Measurements from ENCODE around the gene FRA10AC1. TPM values are rescaled to one million over a fixed set of nuclear protein-coding genes. Genes with fewer than 3 reads are reported as not detected.
A peak's percentile ranks its signal among the peaks of the same experiment; 100 is the strongest.

Gene FRA10AC1
- total and polyA plus RNA-seq, 2 of the 13 experiments (the other 11 are each of a cell fraction or from before 2014, with no cell fraction given) = 5.3 to 7.4 TPM

DNA sequence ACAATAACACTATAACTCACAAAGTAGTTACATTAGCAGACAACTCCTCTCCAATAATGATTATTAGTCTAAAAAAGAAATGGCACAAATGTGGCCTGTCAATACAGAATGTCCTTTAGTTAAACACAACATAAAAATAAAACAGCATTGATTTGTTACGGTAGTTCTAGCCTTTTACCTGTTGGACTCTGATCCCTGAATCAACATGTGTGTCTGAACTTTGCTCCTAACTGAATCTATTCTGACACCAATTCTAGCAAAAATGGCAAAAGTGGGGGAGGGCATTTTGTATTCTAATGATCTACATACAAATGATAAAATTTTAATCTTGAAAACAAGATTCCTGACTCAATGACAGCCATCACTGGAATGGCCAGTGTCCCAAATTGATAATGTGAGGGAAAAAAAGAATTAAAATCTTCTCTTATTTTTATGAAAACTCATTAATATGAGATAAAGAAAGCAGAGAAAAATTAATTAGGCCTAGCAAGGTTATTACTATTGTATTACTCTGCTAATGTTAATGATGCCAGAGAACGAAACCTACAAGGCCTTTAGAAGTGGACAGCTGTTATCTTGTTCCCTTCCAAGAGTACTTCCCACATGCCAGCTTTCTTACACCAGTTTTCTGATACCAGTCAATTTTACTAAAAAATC lies 30.2 kb downstream of the FRA10AC1 start (continued):
- TF ChIP-seq SOX5 (CRISPR knock-in tag; IDR thresholded peaks at IDR 0.05; ENCODE audit: borderline replicate concordance) = peak; percentile 64; the same call in 1 of the 2 replicates
- TF ChIP-seq NCOA2 (CRISPR knock-in tag; IDR thresholded peaks at IDR 0.05) = peak; percentile 71
- no peak for TF ChIP-seq ZC3H13 (CRISPR knock-in tag; IDR thresholded peaks at IDR 0.05)
- TF ChIP-seq RFXAP (CRISPR knock-in tag; IDR thresholded peaks at IDR 0.05; ENCODE audit: borderline replicate concordance) = no peak
- TF ChIP-seq RFX1 (IDR thresholded peaks at IDR 0.05) = no peak
- no peak for TF ChIP-seq ERF (CRISPR knock-in tag; IDR thresholded peaks at IDR 0.05)
- no peak for TF ChIP-seq ZNF296 (CRISPR knock-in tag; conservative IDR thresholded peaks at IDR 0.05)
- TF ChIP-seq CAMTA2 (CRISPR knock-in tag; IDR thresholded peaks at IDR 0.05; ENCODE audit: borderline replicate concordance) = no peak
- TF ChIP-seq FOXA1 (IDR thresholded peaks at IDR 0.05) = no peak
- peak; percentile 66 for TF ChIP-seq FOXA1 (CRISPR knock-in tag; IDR thresholded peaks at IDR 0.05)
- TF ChIP-seq GABPA (IDR thresholded peaks at IDR 0.05; ENCODE audit: low read depth, low read length) = no peak
- TF ChIP-seq GABPA (CRISPR knock-in tag; IDR thresholded peaks at IDR 0.05; ENCODE audit: low read depth) = no peak
- no peak for TF ChIP-seq ZFP1 (CRISPR knock-in tag; IDR thresholded peaks at IDR 0.05)
- TF ChIP-seq, protein P1, sequence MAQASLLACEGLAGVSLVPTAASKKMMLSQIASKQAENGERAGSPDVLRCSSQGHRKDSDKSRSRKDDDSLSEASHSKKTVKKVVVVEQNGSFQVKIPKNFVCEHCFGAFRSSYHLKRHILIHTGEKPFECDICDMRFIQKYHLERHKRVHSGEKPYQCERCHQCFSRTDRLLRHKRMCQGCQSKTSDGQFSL (CRISPR knock-in tag; IDR thresholded peaks at IDR 0.05) = no peak
- no peak for TF ChIP-seq TBX2 (CRISPR knock-in tag; IDR thresholded peaks at IDR 0.05; ENCODE audit: borderline replicate concordance)
- TF ChIP-seq ZNF256 (CRISPR knock-in tag; conservative IDR thresholded peaks at IDR 0.05) = no peak
- TF ChIP-seq ZNF563 (CRISPR knock-in tag; IDR thresholded peaks at IDR 0.05) = no peak
- no peak for TF ChIP-seq FOSL2 (CRISPR knock-in tag; IDR thresholded peaks at IDR 0.05)
- TF ChIP-seq, protein P2, sequence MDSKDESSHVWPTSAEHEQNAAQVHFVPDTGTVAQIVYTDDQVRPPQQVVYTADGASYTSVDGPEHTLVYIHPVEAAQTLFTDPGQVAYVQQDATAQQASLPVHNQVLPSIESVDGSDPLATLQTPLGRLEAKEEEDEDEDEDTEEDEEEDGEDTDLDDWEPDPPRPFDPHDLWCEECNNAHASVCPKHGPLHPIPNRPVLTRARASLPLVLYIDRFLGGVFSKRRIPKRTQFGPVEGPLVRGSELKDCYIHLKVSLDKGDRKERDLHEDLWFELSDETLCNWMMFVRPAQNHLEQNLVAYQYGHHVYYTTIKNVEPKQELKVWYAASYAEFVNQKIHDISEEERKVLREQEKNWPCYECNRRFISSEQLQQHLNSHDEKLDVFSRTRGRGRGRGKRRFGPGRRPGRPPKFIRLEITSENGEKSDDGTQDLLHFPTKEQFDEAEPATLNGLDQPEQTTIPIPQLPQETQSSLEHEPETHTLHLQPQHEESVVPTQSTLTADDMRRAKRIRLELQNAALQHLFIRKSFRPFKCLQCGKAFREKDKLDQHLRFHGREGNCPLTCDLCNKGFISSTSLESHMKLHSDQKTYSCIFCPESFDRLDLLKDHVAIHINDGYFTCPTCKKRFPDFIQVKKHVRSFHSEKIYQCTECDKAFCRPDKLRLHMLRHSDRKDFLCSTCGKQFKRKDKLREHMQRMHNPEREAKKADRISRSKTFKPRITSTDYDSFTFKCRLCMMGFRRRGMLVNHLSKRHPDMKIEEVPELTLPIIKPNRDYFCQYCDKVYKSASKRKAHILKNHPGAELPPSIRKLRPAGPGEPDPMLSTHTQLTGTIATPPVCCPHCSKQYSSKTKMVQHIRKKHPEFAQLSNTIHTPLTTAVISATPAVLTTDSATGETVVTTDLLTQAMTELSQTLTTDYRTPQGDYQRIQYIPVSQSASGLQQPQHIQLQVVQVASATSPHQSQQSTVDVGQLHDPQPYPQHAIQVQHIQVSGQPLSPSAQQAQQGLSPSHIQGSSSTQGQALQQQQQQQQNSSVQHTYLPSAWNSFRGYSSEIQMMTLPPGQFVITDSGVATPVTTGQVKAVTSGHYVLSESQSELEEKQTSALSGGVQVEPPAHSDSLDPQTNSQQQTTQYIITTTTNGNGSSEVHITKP (CRISPR knock-in tag; IDR thresholded peaks at IDR 0.05; ENCODE audit: low read depth) = no peak
- TF ChIP-seq, protein P3, sequence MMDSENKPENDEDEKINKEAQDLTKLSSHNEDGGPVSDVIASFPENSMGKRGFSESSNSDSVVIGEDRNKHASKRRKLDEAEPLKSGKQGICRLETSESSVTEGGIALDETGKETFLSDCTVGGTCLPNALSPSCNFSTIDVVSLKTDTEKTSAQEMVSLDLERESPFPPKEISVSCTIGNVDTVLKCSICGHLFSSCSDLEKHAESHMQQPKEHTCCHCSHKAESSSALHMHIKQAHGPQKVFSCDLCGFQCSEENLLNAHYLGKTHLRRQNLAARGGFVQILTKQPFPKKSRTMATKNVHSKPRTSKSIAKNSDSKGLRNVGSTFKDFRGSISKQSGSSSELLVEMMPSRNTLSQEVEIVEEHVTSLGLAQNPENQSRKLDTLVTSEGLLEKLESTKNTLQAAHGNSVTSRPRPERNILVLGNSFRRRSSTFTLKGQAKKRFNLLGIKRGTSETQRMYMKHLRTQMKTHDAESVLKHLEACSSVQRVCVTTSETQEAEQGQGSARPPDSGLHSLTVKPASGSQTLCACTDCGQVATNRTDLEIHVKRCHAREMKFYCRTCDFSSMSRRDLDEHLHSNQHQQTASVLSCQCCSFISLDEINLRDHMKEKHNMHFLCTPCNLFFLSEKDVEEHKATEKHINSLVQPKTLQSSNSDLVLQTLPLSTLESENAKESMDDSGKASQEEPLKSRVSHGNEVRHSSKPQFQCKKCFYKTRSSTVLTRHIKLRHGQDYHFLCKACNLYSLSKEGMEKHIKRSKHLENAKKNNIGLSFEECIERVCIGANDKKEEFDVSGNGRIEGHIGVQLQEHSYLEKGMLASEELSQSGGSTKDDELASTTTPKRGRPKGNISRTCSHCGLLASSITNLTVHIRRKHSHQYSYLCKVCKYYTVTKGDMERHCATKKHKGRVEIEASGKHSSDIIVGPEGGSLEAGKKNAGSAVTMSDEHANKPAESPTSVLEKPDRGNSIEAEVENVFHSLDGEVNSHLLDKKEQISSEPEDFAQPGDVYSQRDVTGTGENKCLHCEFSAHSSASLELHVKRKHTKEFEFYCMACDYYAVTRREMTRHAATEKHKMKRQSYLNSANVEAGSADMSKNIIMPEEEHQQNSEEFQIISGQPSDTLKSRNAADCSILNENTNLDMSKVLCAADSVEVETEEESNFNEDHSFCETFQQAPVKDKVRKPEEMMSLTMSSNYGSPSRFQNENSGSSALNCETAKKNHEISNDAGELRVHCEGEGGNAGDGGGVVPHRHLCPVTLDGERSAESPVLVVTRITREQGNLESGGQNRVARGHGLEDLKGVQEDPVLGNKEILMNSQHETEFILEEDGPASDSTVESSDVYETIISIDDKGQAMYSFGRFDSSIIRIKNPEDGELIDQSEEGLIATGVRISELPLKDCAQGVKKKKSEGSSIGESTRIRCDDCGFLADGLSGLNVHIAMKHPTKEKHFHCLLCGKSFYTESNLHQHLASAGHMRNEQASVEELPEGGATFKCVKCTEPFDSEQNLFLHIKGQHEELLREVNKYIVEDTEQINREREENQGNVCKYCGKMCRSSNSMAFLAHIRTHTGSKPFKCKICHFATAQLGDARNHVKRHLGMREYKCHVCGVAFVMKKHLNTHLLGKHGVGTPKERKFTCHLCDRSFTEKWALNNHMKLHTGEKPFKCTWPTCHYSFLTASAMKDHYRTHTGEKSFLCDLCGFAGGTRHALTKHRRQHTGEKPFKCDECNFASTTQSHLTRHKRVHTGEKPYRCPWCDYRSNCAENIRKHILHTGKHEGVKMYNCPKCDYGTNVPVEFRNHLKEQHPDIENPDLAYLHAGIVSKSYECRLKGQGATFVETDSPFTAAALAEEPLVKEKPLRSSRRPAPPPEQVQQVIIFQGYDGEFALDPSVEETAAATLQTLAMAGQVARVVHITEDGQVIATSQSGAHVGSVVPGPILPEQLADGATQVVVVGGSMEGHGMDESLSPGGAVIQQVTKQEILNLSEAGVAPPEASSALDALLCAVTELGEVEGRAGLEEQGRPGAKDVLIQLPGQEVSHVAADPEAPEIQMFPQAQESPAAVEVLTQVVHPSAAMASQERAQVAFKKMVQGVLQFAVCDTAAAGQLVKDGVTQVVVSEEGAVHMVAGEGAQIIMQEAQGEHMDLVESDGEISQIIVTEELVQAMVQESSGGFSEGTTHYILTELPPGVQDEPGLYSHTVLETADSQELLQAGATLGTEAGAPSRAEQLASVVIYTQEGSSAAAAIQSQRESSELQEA (CRISPR knock-in tag; IDR thresholded peaks at IDR 0.05; ENCODE audit: not compliant biosample characterization) = no peak

Data from HepG2 (cell line).